ENCODE measurements around the gene MBD5. TPM values are rescaled to one million over a fixed set of nuclear protein-coding genes. Genes with fewer than 3 reads are reported as not detected.
A peak's percentile ranks its signal among the peaks of the same experiment; 100 is the strongest.

Gene MBD5
- total RNA-seq, 8 experiments from 2014 or later = 20.2 to 88.4 (median 34.8) TPM

DNA sequence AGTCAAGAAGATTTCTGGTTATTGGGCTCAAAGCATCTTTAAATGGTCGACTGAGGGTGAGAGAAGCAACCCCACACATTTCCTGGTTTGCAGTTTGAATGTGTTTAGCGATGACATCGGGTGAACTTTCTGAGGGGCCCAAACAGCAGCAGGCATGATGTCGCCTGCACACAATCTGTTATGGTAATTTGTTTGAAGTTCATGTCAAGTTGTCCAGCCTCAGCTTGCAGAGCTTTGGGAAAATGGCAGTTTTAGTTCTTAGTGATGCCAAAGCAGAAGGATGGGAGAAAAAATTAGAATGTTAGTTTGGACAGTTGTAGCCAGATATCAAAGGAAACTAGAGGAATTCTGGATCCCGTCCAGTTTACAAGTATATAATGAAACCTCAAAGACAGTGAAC lies 284.6 kb downstream of the MBD5 start:
- in situ Hi-C loops (cut with MboI; ENCODE audit: low pct_unique_long_range_greater_than_20kb in 2 of 9, low sequenced_read_pairs in 9 of 9, unreplicated experiment in 9 of 9) = no loop called here
- WGBS, 10 experiments = 42 to 100% (median 73%) methylated on average over 1 to 5 of the region's 5 CpGs; no CpG with 5 or more reads in 1 of the 10 experiments
- H3K4me1 ChIP-seq (replicated peaks in 1 of 2) = peaks cover 17 to 26% of the 10 kb centered on the region in 2 donors
- no peak overlapping the region for H3K4me3 ChIP-seq
- ATAC-seq (replicated peaks in 6 of 8) = peak in 2 of 8 experiments; percentile 47 to 49
- no peak overlapping the region for H3K27ac ChIP-seq

DNA sequence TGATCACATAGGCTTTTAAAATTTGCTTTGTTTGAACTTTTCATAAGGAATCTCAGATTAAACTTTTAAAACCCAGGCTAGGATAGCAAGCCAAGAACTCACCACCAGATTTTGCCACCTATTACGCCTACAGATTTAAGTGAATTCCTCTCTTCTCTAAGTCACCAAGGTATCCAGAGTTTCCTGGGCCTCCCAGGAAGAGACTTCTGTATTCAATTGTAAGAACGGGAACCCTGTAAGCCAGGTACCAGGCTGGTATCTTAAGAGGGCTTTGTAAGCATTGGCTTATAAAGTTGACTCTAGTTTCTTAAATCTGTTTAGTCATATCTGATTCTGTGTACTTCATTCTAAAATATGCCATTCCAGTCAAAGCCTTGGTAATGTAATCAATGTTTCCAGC lies 285.1 kb downstream of the MBD5 start:
- Histone ChIP-seq H3K27ac (no peak overlapping the region), H3K4me1 (replicated peaks in 1 of 2) (peaks cover 17 to 26% of the 10 kb centered on the region in 2 donors), H3K4me3 (no peak overlapping the region)
- 68 to 100% (median 90%) methylated on average over 1 to 2 of the region's 2 CpGs; no CpG with 5 or more reads in 3 of the 10 experiments for WGBS, 10 experiments
- in situ Hi-C loops (cut with MboI; ENCODE audit: low pct_unique_long_range_greater_than_20kb in 2 of 9, low sequenced_read_pairs in 9 of 9, unreplicated experiment in 9 of 9) = no loop called here
- no peak for ATAC-seq (replicated peaks in 6 of 8)

DNA sequence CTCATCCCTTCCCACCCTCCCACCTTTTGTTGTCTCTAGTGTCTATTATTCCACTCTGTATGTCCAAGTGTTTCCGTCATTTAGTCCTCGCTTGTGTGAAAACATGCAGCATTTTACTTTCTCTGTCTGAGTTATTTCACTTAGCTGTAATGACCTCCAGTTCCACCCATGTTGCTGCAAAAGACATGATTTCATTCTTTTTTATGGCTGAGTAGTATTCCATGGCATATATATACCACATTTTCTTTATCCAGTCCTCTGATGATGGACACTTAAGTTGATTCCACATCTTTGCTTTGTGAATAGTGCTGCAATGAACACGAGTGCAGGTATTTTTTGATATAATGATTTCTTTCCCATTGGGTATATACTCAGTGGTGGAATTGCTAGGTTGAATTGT lies 296.7 kb downstream of the MBD5 start:
- ATAC-seq (replicated peaks in 6 of 8) = no peak
- Histone ChIP-seq H3K27ac (no peak overlapping the region), H3K4me3 (no peak overlapping the region), H3K4me1 (replicated peaks in 1 of 2) (no peaks in the 10 kb centered on the region)
- WGBS, 10 experiments = 0 to 100% (median 60%) methylated on average over 1 to 3 of the region's 3 CpGs; no CpG with 5 or more reads in 1 of the 10 experiments
- in situ Hi-C loops (cut with MboI; ENCODE audit: low pct_unique_long_range_greater_than_20kb in 2 of 9, low sequenced_read_pairs in 9 of 9, unreplicated experiment in 9 of 9) = no loop called here

DNA sequence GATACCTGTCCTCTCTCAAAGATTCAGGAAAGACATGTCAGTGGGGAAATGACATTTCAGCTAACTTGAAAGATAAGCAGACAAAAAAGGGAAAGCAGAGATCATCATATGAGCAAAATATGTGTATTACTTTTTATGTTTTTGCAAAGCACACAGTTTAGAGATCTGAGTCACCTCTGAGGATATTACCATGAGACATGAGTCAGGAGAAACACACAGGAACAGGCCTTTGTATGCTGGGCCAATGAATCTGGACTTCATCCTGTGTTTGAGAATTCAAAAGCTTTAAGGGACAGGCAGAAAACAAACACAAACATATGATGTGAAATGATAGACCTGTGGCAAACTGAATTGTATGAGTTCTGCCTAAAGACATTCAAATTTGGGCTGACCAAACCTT lies 317.6 kb downstream of the MBD5 start:
- in situ Hi-C loops (cut with MboI; ENCODE audit: low pct_unique_long_range_greater_than_20kb in 2 of 9, low sequenced_read_pairs in 9 of 9, unreplicated experiment in 9 of 9) = no loop called here
- peak in 5 of 8 experiments; percentile 48 to 100 (median 65) for ATAC-seq (replicated peaks in 6 of 8)
- Histone ChIP-seq H3K4me3 (no peak overlapping the region), H3K27ac (no peak overlapping the region), H3K4me1 (replicated peaks in 1 of 2) (peaks cover 0 to 10% of the 10 kb centered on the region in 2 donors)

DNA sequence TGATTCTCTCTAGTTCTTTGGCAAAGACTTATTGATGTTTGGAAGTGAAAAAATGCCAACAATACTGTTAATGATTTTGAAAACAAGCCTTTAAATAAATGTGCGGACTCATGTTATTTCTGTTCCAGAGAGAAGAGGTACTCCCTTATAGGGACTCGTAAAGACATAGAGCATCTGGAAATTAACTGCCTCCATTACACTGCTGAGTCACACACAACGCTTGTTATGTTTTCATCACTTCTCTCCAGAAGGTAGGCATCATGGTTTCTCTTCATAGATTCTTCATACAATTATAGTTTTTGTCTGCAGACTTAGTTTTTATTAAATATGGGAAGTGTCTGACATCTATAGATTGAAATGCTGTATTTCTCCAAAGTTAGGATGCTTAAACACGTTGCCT lies 321.2 kb downstream of the MBD5 start:
- H3K4me1 ChIP-seq (replicated peaks in 1 of 2) = peaks cover 0 to 10% of the 10 kb centered on the region in 2 donors
- H3K4me3 ChIP-seq = no peak overlapping the region
- in situ Hi-C loops (cut with MboI; ENCODE audit: low pct_unique_long_range_greater_than_20kb in 2 of 9, low sequenced_read_pairs in 9 of 9, unreplicated experiment in 9 of 9) = no loop called here
- ATAC-seq (replicated peaks in 6 of 8) = no peak
- WGBS, 10 experiments = 31 to 100% (median 89%) methylated on average over 2 to 4 of the region's 4 CpGs
- no peak overlapping the region for H3K27ac ChIP-seq

DNA sequence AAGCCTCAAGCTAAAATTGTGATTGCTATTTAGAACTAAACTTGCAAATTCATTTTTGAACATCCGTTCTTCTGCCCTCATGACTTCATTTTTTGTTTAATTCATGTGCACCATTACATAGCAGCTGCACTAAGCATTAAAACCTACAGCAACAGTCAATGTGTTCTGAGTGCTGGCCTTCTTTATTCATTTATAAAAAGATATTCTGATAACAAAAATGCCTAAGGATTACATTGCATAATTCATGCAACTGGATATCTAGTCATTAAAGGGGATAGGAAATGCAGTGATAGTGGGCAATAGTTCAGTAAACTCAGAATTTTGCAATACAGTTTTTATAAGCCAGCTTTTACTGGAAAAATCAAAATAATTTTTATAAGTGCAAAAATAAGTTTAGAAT lies 329.3 kb downstream of the MBD5 start:
- in situ Hi-C loops (cut with MboI; ENCODE audit: low pct_unique_long_range_greater_than_20kb in 2 of 9, low sequenced_read_pairs in 9 of 9, unreplicated experiment in 9 of 9) = no loop called here
- no peak overlapping the region for H3K4me3 ChIP-seq
- ATAC-seq (replicated peaks in 6 of 8) = peak in 3 of 8 experiments; percentile 55 to 87 (median 60)
- 0 to 100% (median 14%) methylated on average over 1 of the region's 1 CpG; no CpG with 5 or more reads in 3 of the 10 experiments for WGBS, 10 experiments
- H3K4me1 ChIP-seq (replicated peaks in 1 of 2) = peaks cover 0 to 8% of the 10 kb centered on the region in 2 donors
- no peak overlapping the region for H3K27ac ChIP-seq

DNA sequence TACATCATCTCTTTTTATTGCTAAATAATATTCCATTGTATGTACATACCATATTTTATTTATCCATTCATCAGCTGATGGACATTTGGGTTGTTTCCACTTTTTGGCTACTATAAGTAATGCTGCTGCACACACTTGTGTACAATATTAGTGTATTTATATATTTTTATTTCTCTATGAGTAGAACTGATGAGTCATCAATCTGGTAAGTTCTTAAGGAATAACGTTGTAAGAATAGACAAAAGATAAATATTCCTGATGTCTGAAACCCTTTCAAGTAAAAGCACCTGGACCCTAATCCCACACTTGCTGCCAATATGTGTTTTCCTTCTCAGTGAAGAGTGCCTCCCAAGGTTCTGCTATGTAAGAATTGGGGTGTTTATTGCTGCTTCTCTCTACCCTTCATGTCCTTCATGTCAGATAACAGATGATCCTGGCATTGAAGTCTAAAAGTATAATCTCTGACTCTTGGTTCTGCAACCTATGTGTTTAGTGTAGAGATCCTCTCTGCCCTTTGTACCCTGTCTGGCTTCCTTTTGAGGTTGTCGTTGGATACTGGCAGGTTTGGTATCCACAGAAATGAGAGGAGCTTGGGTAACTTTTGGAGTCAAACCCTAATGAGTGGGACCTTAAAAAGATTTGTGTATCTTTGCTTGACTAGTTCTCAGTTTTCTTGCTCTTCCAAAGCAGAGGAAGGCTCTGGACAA lies 330.7 kb downstream of the MBD5 start:
- Histone ChIP-seq H3K4me3 (no peak overlapping the region), H3K27ac (no peak overlapping the region), H3K4me1 (replicated peaks in 1 of 2) (peaks cover 0 to 8% of the 10 kb centered on the region in 2 donors)
- no peak for ATAC-seq (replicated peaks in 6 of 8)
- in situ Hi-C loops (cut with MboI; ENCODE audit: low pct_unique_long_range_greater_than_20kb in 2 of 9, low sequenced_read_pairs in 9 of 9, unreplicated experiment in 9 of 9) = no loop called here
- WGBS, 10 experiments = 43 to 100% (median 75%) methylated on average over 1 to 2 of the region's 2 CpGs; no CpG with 5 or more reads in 1 of the 10 experiments

DNA sequence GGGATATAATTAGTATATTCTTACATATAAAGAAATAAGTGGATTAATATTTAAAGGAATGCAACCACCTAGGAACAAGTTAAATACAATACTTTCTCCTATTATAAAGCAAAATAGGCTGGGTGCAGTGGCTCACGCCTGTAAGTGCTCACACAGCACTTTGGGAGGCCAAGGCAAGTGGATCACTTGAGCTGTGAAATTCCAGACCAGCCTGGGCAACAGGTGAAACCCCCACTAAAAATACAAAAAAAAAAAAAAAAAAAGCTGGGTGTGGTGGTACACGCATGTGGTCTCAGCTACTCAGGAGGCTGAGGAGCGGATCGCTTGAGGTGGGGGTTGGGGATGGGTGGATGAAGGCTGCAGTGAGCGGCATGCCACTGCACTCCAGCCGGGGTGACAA lies 337.5 kb downstream of the MBD5 start:
- Histone ChIP-seq H3K4me3 (no peak overlapping the region), H3K4me1 (replicated peaks in 1 of 2) (no peaks in the 10 kb centered on the region), H3K27ac (no peak overlapping the region)
- in situ Hi-C loops (cut with MboI; ENCODE audit: low pct_unique_long_range_greater_than_20kb in 2 of 9, low sequenced_read_pairs in 9 of 9, unreplicated experiment in 9 of 9) = no loop called here
- ATAC-seq (replicated peaks in 6 of 8) = no peak
- 80 to 100% (median 94%) methylated on average over 1 to 6 of the region's 6 CpGs; no CpG with 5 or more reads in 2 of the 10 experiments for WGBS, 10 experiments

DNA sequence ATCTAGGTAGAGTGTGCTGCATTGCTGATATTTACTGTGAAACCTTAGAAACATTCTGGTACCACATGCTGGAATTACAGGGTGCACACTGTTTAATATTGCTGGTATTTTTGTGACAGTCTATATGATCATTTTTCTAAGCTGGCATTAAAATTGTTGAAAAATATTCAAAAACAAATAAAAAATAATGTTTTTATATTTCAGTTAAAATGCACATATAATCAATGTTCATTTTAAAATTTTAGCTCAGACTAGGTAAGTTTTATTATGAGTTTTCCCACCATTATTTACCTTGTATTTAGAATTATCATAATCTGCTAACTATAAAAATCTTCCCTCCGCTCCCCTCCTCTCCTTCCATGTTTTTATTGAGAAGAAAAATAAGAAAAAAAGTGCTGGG lies 339.8 kb downstream of the MBD5 start:
- Histone ChIP-seq H3K4me1 (replicated peaks in 1 of 2) (no peaks in the 10 kb centered on the region), H3K4me3 (no peak overlapping the region), H3K27ac (no peak overlapping the region)
- ATAC-seq (replicated peaks in 6 of 8) = no peak
- 80 to 100% (median 95%) methylated on average over 1 of the region's 1 CpG; no CpG with 5 or more reads in 2 of the 10 experiments for WGBS, 10 experiments
- in situ Hi-C loops (cut with MboI; ENCODE audit: low pct_unique_long_range_greater_than_20kb in 2 of 9, low sequenced_read_pairs in 9 of 9, unreplicated experiment in 9 of 9) = no loop called here

DNA sequence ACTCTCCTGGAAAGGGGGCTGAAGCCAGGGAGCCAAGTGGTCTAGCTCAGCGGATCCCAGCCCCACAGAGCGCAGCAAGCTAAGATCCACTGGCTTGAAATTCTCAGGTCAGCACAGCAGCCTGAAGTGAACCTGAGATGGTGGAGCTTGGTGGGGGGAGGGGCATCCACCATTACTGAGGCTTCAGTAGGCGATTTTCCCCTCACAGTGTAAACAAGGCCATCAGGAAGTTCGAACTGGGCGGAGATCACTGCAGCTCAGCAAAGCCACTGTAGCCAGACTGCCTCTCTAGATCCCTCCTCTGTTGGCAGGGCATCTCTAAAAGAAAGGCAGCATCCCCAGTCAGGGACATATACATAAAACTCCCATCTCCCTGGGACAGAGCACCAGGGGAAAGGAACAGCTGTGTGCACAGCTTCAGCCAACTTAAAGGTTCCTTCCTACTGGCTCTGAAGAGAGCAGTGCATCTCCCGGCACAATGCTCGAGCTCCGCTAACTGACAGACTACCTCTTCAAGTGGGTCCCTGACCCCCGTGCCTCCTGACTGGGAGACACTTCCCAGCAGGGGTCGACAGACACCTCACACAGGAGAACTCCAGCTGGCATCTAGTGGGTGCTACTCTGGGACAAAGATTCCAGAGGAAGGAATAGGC lies 341.4 kb downstream of the MBD5 start:
- in situ Hi-C loops (cut with MboI; ENCODE audit: low pct_unique_long_range_greater_than_20kb in 2 of 9, low sequenced_read_pairs in 9 of 9, unreplicated experiment in 9 of 9) = no loop called here
- Histone ChIP-seq H3K4me3 (no peak overlapping the region), H3K27ac (no peak overlapping the region), H3K4me1 (replicated peaks in 1 of 2) (no peaks in the 10 kb centered on the region)
- ATAC-seq (replicated peaks in 6 of 8) = no peak
- 88 to 100% (median 98%) methylated on average over 1 to 8 of the region's 10 CpGs; no CpG with 5 or more reads in 5 of the 10 experiments for WGBS, 10 experiments

DNA sequence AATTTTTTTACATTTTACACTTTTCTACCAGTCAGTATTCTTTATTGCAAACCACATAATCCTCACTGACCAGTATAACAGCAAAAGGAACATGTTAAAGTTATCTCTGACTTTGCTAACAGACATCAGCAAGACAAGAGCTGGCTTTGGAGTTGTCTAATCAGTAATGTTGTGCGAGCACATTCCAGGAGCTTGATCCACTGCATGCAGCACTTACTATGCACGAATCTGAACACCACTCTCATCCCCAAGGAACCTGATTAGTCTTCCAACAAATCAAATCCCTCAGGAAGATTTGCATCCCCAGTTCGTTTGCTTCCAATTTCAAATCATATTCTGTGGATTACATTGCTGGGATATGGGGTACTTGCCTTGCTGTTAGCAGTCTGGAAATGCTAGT lies 354.3 kb downstream of the MBD5 start:
- 32 to 100% (median 65%) methylated on average over 1 to 3 of the region's 3 CpGs for WGBS, 10 experiments
- ATAC-seq (replicated peaks in 6 of 8) = no peak
- H3K27ac ChIP-seq = no peak overlapping the region
- in situ Hi-C loops (cut with MboI; ENCODE audit: low pct_unique_long_range_greater_than_20kb in 2 of 9, low sequenced_read_pairs in 9 of 9, unreplicated experiment in 9 of 9) = no loop called here
- H3K4me3 ChIP-seq = no peak overlapping the region
- H3K4me1 ChIP-seq (replicated peaks in 1 of 2) = no peaks in the 10 kb centered on the region

DNA sequence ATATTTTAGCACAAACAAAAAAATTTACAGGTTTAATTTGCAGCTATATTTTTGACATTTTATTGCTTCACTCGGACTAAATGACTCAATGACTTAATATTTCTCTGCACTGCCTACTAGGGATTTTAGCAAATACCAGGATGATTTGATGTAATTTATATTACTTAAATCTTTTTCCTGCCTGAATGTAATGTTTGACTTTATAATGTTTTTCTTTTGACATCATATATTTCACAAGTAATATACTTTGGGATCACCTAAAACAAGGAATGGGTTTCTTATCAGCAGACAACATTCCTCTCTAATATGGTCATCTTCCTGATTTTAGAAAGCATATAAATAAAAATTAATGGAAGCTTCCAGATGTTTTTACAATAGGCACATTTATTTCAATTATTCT lies 370.4 kb downstream of the MBD5 start:
- ATAC-seq (replicated peaks in 6 of 8) = no peak
- 0 to 100% (median 88%) methylated on average over 1 of the region's 1 CpG; no CpG with 5 or more reads in 1 of the 10 experiments for WGBS, 10 experiments
- Histone ChIP-seq H3K27ac (no peak overlapping the region), H3K4me3 (no peak overlapping the region), H3K4me1 (replicated peaks in 1 of 2) (no peaks in the 10 kb centered on the region)
- in situ Hi-C loops (cut with MboI; ENCODE audit: low pct_unique_long_range_greater_than_20kb in 2 of 9, low sequenced_read_pairs in 9 of 9, unreplicated experiment in 9 of 9) = no loop called here

DNA sequence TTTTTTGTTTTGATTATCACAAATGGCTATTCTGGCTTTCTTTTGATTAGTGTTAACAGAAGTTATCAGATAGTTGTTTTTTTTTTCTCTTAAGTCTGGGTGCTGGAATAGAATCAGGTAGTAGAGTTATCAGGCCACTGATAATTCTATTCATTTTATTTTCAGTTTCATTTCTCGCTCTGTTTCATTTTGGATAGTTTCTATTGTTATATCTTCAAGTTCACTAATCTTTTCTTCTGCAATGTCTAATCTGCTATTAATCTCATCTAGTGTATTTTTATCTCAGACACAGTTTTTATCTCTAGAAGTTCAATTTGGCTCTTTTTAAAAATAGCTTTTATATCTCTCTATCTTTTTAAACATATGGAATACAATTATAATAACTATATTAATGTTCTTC lies 381.9 kb downstream of the MBD5 start:
- WGBS, 10 experiments = 91 to 100% (median 100%) methylated on average over 1 of the region's 1 CpG; no CpG with 5 or more reads in 1 of the 10 experiments
- in situ Hi-C loops (cut with MboI; ENCODE audit: low pct_unique_long_range_greater_than_20kb in 2 of 9, low sequenced_read_pairs in 9 of 9, unreplicated experiment in 9 of 9) = no loop called here
- Histone ChIP-seq H3K27ac (no peak overlapping the region), H3K4me3 (no peak overlapping the region), H3K4me1 (replicated peaks in 1 of 2) (peaks cover 0 to 2% of the 10 kb centered on the region in 2 donors)
- ATAC-seq (replicated peaks in 6 of 8) = no peak
